Lower leg skin (tissue), 3 donors: Measurements from ENCODE around the gene TEKT3.

ENCODE experiments used
- POLR2A ChIP-seq, 2 donors: fragments of 450-650 bp; IDR thresholded peaks; one replicate each; pipeline ENCODE4 v1.6.1; 2016 to 2017; ENCODE audit warnings: antibody characterized with exemption in 2 of 2, mild to moderate bottlenecking in 1 of 2, moderate library complexity in 1 of 2
- TF ChIP-seq, protein P1 (sequence below), 3 donors: fragments of 450-650 bp; IDR thresholded peaks; one replicate each; pipeline ENCODE4 v1.5.1; 2016; ENCODE audit warnings: antibody characterized with exemption in 3 of 3, mild to moderate bottlenecking in 3 of 3, moderate library complexity in 2 of 3

- TF ChIP-seq, protein P1, sequence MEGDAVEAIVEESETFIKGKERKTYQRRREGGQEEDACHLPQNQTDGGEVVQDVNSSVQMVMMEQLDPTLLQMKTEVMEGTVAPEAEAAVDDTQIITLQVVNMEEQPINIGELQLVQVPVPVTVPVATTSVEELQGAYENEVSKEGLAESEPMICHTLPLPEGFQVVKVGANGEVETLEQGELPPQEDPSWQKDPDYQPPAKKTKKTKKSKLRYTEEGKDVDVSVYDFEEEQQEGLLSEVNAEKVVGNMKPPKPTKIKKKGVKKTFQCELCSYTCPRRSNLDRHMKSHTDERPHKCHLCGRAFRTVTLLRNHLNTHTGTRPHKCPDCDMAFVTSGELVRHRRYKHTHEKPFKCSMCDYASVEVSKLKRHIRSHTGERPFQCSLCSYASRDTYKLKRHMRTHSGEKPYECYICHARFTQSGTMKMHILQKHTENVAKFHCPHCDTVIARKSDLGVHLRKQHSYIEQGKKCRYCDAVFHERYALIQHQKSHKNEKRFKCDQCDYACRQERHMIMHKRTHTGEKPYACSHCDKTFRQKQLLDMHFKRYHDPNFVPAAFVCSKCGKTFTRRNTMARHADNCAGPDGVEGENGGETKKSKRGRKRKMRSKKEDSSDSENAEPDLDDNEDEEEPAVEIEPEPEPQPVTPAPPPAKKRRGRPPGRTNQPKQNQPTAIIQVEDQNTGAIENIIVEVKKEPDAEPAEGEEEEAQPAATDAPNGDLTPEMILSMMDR (IDR thresholded peaks at IDR 0.05), result no peak
- TF ChIP-seq POLR2A (IDR thresholded peaks at IDR 0.05), result peak in 1 of 2 donors; percentile 42
Measured at GRCh38 chr17:15262291-15263205, 78.8 kb downstream of the TEKT3 start.
